GM23248 (cell line): ENCODE measurements around the gene SLC2A13.

Experiments
- EZH2 ChIP-seq: fragments of 200-600 bp; sonication (generic); IDR thresholded peaks from 2 replicates; pipeline ENCODE4 v1.6.1; 2018; ENCODE audit warnings: antibody characterized with exemption, mild to moderate bottlenecking; ENCODE audit not compliant: insufficient read depth, poor library complexity, severe bottlenecking
- EZH2phosphoT487 ChIP-seq: fragments of 200-600 bp; sonication (generic); IDR thresholded peaks from 2 replicates; pipeline ENCODE4 v1.6.1; 2018; ENCODE audit warnings: antibody characterized with exemption, moderate library complexity, mild to moderate bottlenecking, low read depth; ENCODE audit not compliant: insufficient read depth

DNA sequence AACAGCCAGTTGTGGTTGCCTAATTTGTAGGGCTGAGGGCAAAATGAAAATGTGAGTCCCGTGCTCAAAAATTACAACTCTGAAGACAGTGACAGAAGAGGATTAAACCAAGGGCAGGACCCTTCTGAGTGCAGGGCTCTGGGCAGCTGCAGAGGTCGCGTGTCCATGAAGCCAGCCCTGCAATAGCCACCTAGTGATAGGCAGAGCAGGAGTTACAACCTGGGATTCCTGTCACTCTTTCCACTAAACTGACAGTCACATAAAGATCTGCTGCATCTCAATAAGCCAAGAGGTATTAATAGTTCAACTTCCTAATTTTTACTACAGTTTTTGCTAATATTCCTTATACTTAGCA is 94.1 kb downstream of the SLC2A13 start:
- TF ChIP-seq EZH2 (no peak), EZH2phosphoT487 (no peak)
